H1 (cell line): ENCODE results near the gene ZNF70. TPM values are rescaled to one million over a fixed set of nuclear protein-coding genes. Genes with fewer than 3 reads are reported as not detected.

Experiments used
- CTCF ChIA-PET: fragments of 300-600 bp; sonication (Branson Sonifier 250); formaldehyde crosslinking; loops from one replicate; lab custom pipeline; 2021; ENCODE audit not compliant: partially characterized antibody; lab: Charles Lee
- POLR2A ChIA-PET: fragments of 300-600 bp; sonication (Branson Sonifier 250); formaldehyde crosslinking; loops from one replicate; lab custom pipeline; 2021; ENCODE audit warnings: inconsistent platforms; ENCODE audit not compliant: partially characterized antibody; lab: Charles Lee
- DNase-seq, 2 experiments: peaks; one replicate each; pipeline versions ENCODE4 v3.0.0 to v3.0.0-alpha.2; 2010 to 2022; ENCODE audit warnings: low spot score in 2 of 2, low read depth in 1 of 2, mixed read lengths in 1 of 2
- FAIRE-seq: peaks from 2 replicates; lab custom pipeline; 2011; peaks lifted over from hg19 to GRCh38; lab: Jason Lieb, UNC
- H2AFZ ChIP-seq: 2 replicates; pipeline ENCODE4 v1.8.1; 2012; ENCODE audit warnings: low read length, inconsistent platforms
- H2AK5ac ChIP-seq: 2 replicates; pipeline ENCODE4 v1.6.1; 2013; ENCODE audit warnings: low read depth, low read length
- H2BK120ac ChIP-seq: replicated peaks from 2 replicates; pipeline ENCODE3; 2013; ENCODE audit warnings: low read depth, low read length, inconsistent platforms
- H2BK12ac ChIP-seq: 2 replicates; pipeline ENCODE4 v1.6.1; 2013; ENCODE audit warnings: low read depth, low read length
- H2BK15ac ChIP-seq: 2 replicates; pipeline ENCODE4 v1.6.1; 2013; ENCODE audit warnings: low read length
- H2BK20ac ChIP-seq: 2 replicates; pipeline ENCODE4 v1.6.1; 2013; ENCODE audit warnings: low read length
- H2BK5ac ChIP-seq: 2 replicates; pipeline ENCODE4 v1.6.1; 2013; ENCODE audit warnings: low read depth, low read length
- H3K14ac ChIP-seq: 2 replicates; pipeline ENCODE4 v1.6.1; 2013; ENCODE audit warnings: inconsistent platforms; ENCODE audit not compliant: insufficient read length
- H3K18ac ChIP-seq: 2 replicates; pipeline ENCODE4 v1.6.1; 2013; ENCODE audit warnings: low read length; ENCODE audit errors: extremely low read depth
- H3K23ac ChIP-seq: 2 replicates; pipeline ENCODE4 v1.6.1; 2013; ENCODE audit warnings: inconsistent platforms; ENCODE audit not compliant: insufficient read length
- H3K23me2 ChIP-seq: 2 replicates; pipeline ENCODE4 v1.6.1; 2013; ENCODE audit warnings: low read depth, low read length
- H3K27ac ChIP-seq: 2 replicates; pipeline ENCODE4 v1.6.1; 2011; ENCODE audit warnings: low read depth, low read length, inconsistent platforms
- H3K27me3 ChIP-seq, 4 experiments: replicated peaks in 1 of 4; 1 replicate in 1 of 4; 2 replicates in 3 of 4; pipeline versions ENCODE4 v1.6.1 to v1.8.1; 2011 to 2013; ENCODE audit warnings: low read length in 3 of 4, mild to moderate bottlenecking in 3 of 4, inconsistent platforms in 2 of 4, mixed read lengths in 2 of 4, moderate library complexity in 1 of 4; ENCODE audit not compliant: control insufficient read depth in 3 of 4, insufficient read depth in 3 of 4; ENCODE audit errors: extremely low read depth in 1 of 4
- H3K36me3 ChIP-seq, 4 experiments: 2 replicates each; pipeline versions ENCODE4 v1.6.1 to v1.8.1; 2011 to 2013; ENCODE audit warnings: mild to moderate bottlenecking in 4 of 4, low read length in 3 of 4, moderate library complexity in 2 of 4, control low read depth in 1 of 4, inconsistent platforms in 1 of 4; ENCODE audit not compliant: insufficient read depth in 4 of 4, control insufficient read depth in 2 of 4
- H3K4ac ChIP-seq: replicated peaks from 2 replicates; pipeline ENCODE3; 2013; ENCODE audit warnings: low read length, low read depth, mixed read lengths, inconsistent platforms; ENCODE audit not compliant: insufficient read length
- H3K4me1 ChIP-seq, 4 experiments: replicated peaks in 1 of 4; 1 replicate in 1 of 4; 2 replicates in 3 of 4; pipeline versions ENCODE4 v1.6.1 to v1.8.1; 2011 to 2013; ENCODE audit warnings: low read length in 3 of 4, inconsistent platforms in 2 of 4, mixed read lengths in 1 of 4; ENCODE audit not compliant: insufficient read depth in 4 of 4, control insufficient read depth in 3 of 4
- H3K4me2 ChIP-seq, 2 experiments: 2 replicates each; pipeline versions ENCODE4 v1.6.1 to v1.8.1; 2011 to 2013; ENCODE audit warnings: low read depth in 2 of 2, low read length in 2 of 2, control low read depth in 1 of 2, inconsistent platforms in 1 of 2, mild to moderate bottlenecking in 1 of 2; ENCODE audit not compliant: insufficient read depth in 1 of 2
- H3K4me3 ChIP-seq, 4 experiments: fragments of 200-600, 300-600 bp in 1 of 4; sonication (generic), shearing (Covaris generic), sonication (Bioruptor Twin) in 1 of 4; 2 replicates each; pipeline versions ENCODE4 v1.5.1 to v1.8.1; 2011 to 2016; ENCODE audit warnings: low read length in 4 of 4, low read depth in 3 of 4, control low read depth in 2 of 4, inconsistent platforms in 2 of 4, mild to moderate bottlenecking in 2 of 4, mixed read lengths in 1 of 4, moderate library complexity in 1 of 4; ENCODE audit not compliant: insufficient read depth in 2 of 4; ENCODE audit errors: extremely low read depth in 1 of 4
- H3K56ac ChIP-seq: replicated peaks from 2 replicates; pipeline ENCODE3; 2013; ENCODE audit warnings: low read depth, mild to moderate bottlenecking, mixed read lengths, low read length, inconsistent platforms; ENCODE audit not compliant: insufficient read length
- H3K79me1 ChIP-seq: 2 replicates; pipeline ENCODE4 v1.6.1; 2013; ENCODE audit warnings: low read depth, low read length, control low read depth
- H3K79me2 ChIP-seq, 2 experiments: 2 replicates each; pipeline versions ENCODE4 v1.6.1 to v1.8.1; 2012 to 2013; ENCODE audit warnings: low read length in 2 of 2, mild to moderate bottlenecking in 2 of 2, inconsistent platforms in 1 of 2; ENCODE audit not compliant: insufficient read depth in 2 of 2, control insufficient read depth in 1 of 2
- H3K9ac ChIP-seq, 4 experiments: replicated peaks in 1 of 4; 1 replicate in 1 of 4; 2 replicates in 3 of 4; pipeline versions ENCODE4 v1.6.1 to v1.8.1; 2011 to 2013; ENCODE audit warnings: low read depth in 3 of 4, low read length in 3 of 4, control low read depth in 2 of 4, mild to moderate bottlenecking in 2 of 4, moderate library complexity in 2 of 4, inconsistent platforms in 1 of 4; ENCODE audit errors: extremely low read depth in 1 of 4
- H3K9me3 ChIP-seq, 2 experiments: 2 replicates each; pipeline versions ENCODE4 v1.6.1 to v1.8.1; 2012 to 2013; ENCODE audit warnings: mild to moderate bottlenecking in 2 of 2, moderate library complexity in 2 of 2, control low read depth in 1 of 2, inconsistent platforms in 1 of 2, low read depth in 1 of 2, low read length in 1 of 2, mixed read lengths in 1 of 2; ENCODE audit not compliant: insufficient read depth in 2 of 2
- H4K20me1 ChIP-seq, 2 experiments: replicated peaks in 1 of 2; 2 replicates each; pipeline versions ENCODE3 to v1.8.1; 2011 to 2013; ENCODE audit warnings: inconsistent platforms in 2 of 2, low read length in 2 of 2, mild to moderate bottlenecking in 1 of 2; ENCODE audit not compliant: insufficient read depth in 2 of 2, control insufficient read depth in 1 of 2
- H4K5ac ChIP-seq: 2 replicates; pipeline ENCODE4 v1.6.1; 2013; ENCODE audit warnings: low read length, low read depth, mixed read lengths, inconsistent platforms; ENCODE audit not compliant: insufficient read length
- H4K8ac ChIP-seq: 2 replicates; pipeline ENCODE4 v1.8.0; 2013; ENCODE audit warnings: mild to moderate bottlenecking, moderate library complexity, low read length, inconsistent platforms; ENCODE audit not compliant: insufficient read depth; ENCODE audit errors: extremely low read depth
- H4K91ac ChIP-seq: replicated peaks from 2 replicates; pipeline ENCODE3; 2013; ENCODE audit warnings: low read length, mixed read lengths, inconsistent platforms; ENCODE audit not compliant: insufficient read length
- TCF12 ChIP-seq: IDR thresholded peaks from 2 replicates; pipeline ENCODE4 v1.6.1; 2011; ENCODE audit warnings: low read depth, mild to moderate bottlenecking, low read length
- TEAD4 ChIP-seq: IDR thresholded peaks from 2 replicates; pipeline ENCODE4 v1.6.1; 2012; ENCODE audit warnings: low read depth, low read length, inconsistent platforms, mixed read lengths
- WGBS, 2 experiments: shearing (Covaris generic) in 1 of 2; methylation state at CpG; one replicate each; pipeline versions ENCODE4 v1.1.6 to v1.1.7; 2013 to 2015; ENCODE audit warnings: low lambda C conversion rate in 2 of 2, mixed read lengths in 2 of 2, inconsistent platforms in 1 of 2, low coverage in 1 of 2, missing lambda C conversion rate in 1 of 2; ENCODE audit not compliant: insufficient replicate concordance in 2 of 2, insufficient coverage in 1 of 2, insufficient read length in 1 of 2; ENCODE audit errors: extremely low coverage in 1 of 2, missing lambda C conversion rate in 1 of 2; 5-methylcytosine and 5-hydroxymethylcytosine counted together
- polyA plus RNA-seq, 7 experiments: library from polyadenylated mRNA; depleted of rRNA in 3 of 7; stranded (reverse) in 5 of 7; unstranded in 2 of 7; fragments of >200 nt in 5 of 7; fragments of 200-250 nt in 2 of 7; gene quantifications; 1 replicate in 5 of 7; 2 replicates in 1 of 7; 4 replicates in 1 of 7; pipeline versions ENCODE4 v1.2.1 to v1.2.3, GENCODE V29; 2011 to 2013; ENCODE audit warnings: missing spikeins in 2 of 7, mixed read lengths in 2 of 7
- total RNA-seq: library from RNA; stranded (reverse); fragmentation: NEBNext Ultra II Directional; extraction: Animal tissue kit (Norgen Biotek cat#: 25700); gene quantifications from 2 replicates; pipeline ENCODE4 v1.2.1, GENCODE V29; 2021

ZNF70 gene
- total and polyA plus RNA-seq, 2 of the 8 experiments (the other 6 are each of a cell fraction or from before 2014, with no cell fraction given) = 1.1 to 2.6 TPM

DNA sequence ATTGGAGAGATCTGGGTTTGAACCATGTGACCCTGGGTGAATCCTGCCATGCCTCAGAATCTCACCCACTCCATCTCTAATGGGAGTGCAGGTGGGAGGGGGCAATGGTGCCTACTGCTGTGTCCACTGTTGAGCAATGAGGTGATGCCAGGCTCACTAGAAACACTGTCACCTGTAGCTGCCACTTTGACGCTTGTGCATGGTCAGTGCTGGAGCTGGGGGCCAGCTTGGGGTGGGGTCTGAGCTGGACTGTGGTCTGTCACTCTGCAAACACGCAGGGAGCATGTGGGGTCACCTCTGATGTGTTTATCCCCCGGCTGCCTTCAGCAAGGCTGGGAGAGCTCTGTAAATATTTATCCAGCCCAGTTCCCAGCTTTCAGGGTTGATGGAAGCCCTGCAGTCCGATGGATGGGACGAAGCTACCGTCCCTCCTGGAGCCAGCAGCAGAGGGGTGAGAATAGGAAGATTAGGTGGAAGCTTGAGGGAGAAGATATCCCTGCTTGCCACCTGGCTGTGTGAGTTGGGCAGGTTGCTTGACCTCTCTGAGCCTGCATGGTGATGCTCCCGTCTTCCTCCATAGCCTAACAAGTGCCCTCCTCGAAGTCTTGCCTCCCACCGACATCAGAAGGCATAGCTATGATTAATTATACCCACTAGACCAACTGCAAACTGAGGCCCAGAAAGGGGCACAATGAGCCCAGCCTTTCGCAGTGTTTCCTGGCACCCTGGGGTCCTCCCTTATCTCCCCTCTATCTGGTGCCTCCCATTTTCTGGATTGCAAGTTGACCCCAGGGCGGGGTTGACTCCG, 23.4 kb upstream of the ZNF70 start:
- H3K4ac ChIP-seq = no peak overlapping the region
- no peak overlapping the region for H4K91ac ChIP-seq
- no peak overlapping the region for H3K56ac ChIP-seq
- TF ChIP-seq TEAD4 (no peak), TCF12 (no peak)
- TF ChIP-seq, all 59 proteins: peak for 0
- Histone ChIP-seq H2BK15ac (no peak overlapping the region), H3K18ac (no peak overlapping the region), H3K27ac (no peak overlapping the region), H3K23ac (no peak overlapping the region), H3K36me3 (no peaks in the 10 kb centered on the region), H2BK5ac (no peak overlapping the region), H3K4me1 (peaks cover 0 to 14% (median 8%) of the 10 kb centered on the region in 4 experiments; a peak in 3 of 7 replicates), H4K20me1 (peaks cover 2 to 7% of the 10 kb centered on the region in 2 experiments), H3K4me3 (no peak overlapping the region), H2BK12ac (no peak overlapping the region), H3K27me3 (peaks cover 0 to 26% (median 17%) of the 10 kb centered on the region in 4 experiments; a peak in 6 of 7 replicates), H4K8ac (no peak overlapping the region), H4K5ac (no peak overlapping the region), H3K79me1 (no peaks in the 10 kb centered on the region), H3K9ac (no peak overlapping the region), H2AK5ac (no peak overlapping the region), H3K9me3 (no peaks in the 10 kb centered on the region), H2AFZ (no peak overlapping the region), H3K14ac (no peak overlapping the region), H3K23me2 (peaks cover 11% of the 10 kb centered on the region; the same call in 1 of the 2 replicates), H3K79me2 (no peaks in the 10 kb centered on the region), H2BK20ac (no peak overlapping the region), H2BK120ac (no peak overlapping the region), H3K4me2 (no peak overlapping the region; a peak in 1 of 4 replicates)
- CTCF ChIA-PET = interaction anchor here (0.6 to 9.6 kb wide), 7 partner anchors 9 to 75 kb away, joined by 4 to 73 read pairs (median 8); partner anchors contain the start of gene SMARCB1
- 94% methylated on average over 12 of the region's 12 CpGs; no CpG with 5 or more reads in 1 of the 2 experiments for WGBS, 2 experiments
- POLR2A ChIA-PET = interaction anchor here (1.2 to 5.7 kb wide), 5 partner anchors 8 to 120 kb away, joined by 3 to 45 read pairs (median 5); partner anchors contain the start of genes MIF and SMARCB1
- no peak for DNase-seq
- FAIRE-seq = no peak
